SH-SY5Y (cell line): Measurements from ENCODE around the gene PID1.

Experiments
- GATA2 ChIP-seq: IDR thresholded peaks from 2 replicates; pipeline ENCODE4 v1.6.1; 2011; ENCODE audit warnings: mild to moderate bottlenecking, low read depth, low read length
- GATA3 ChIP-seq: IDR thresholded peaks from 2 replicates; pipeline ENCODE4 v1.6.1; 2011; ENCODE audit warnings: low read depth, mild to moderate bottlenecking, low read length, moderate library complexity

DNA sequence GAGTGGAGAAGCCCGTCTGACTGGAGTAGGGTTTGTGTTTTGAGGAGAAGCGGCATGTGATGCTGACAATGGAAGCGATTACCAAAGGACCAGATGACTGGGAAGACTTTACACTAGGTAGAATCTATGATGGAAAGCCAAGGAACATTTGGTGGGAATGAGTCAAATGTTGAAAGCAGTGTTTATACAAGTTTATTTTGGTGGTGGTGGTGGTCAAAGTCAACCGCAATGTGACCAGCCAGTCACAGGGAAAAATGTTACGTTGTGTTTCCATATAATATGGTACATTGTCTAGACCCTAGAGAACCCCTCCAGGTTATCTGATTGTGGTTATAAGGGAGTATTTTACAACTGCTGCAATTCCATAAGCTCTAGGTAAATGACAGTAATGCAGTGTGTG lies 216.8 kb downstream of the PID1 start:
- TF ChIP-seq GATA2 (no peak), GATA3 (no peak)
